IPS DF 4.7 (cell line): Measurements from ENCODE around the gene PKP1.

ENCODE experiments used
- DNase-seq: peaks from one replicate; pipeline ENCODE4 v3.0.0-alpha.2; 2013; ENCODE audit warnings: low spot score; ENCODE audit errors: extremely low read depth

Gene PKP1

GRCh38 chr1:201348211-201348566 lies 64.9 kb downstream of the PKP1 start:
- peak; percentile 78 for DNase-seq

GRCh38 chr1:201349092-201349491 lies 65.8 kb downstream of the PKP1 start:
- no peak for DNase-seq

GRCh38 chr1:201350361-201350725 lies 67.0 kb downstream of the PKP1 start:
- no peak for DNase-seq

- DNase-seq: no peak
Measured at GRCh38 chr1:201350884-201351283, 67.6 kb downstream of the PKP1 start.

GRCh38 chr1:201351617-201352016 lies 68.3 kb downstream of the PKP1 start:
- no peak for DNase-seq

GRCh38 chr1:201353186-201353940 lies 70.1 kb downstream of the PKP1 start:
- DNase-seq: no peak

- no peak for DNase-seq
Measured at GRCh38 chr1:201354151-201354900, 71.0 kb downstream of the PKP1 start.

GRCh38 chr1:201354901-201355295 lies 71.6 kb downstream of the PKP1 start:
- DNase-seq: no peak

- DNase-seq: no peak
Measured at GRCh38 chr1:201355471-201355870, 72.2 kb downstream of the PKP1 start.

- DNase-seq: no peak
Measured at GRCh38 chr1:201356236-201356635, 72.9 kb downstream of the PKP1 start.

GRCh38 chr1:201356701-201357100 lies 73.4 kb downstream of the PKP1 start:
- DNase-seq: no peak

GRCh38 chr1:201357211-201357610 lies 73.9 kb downstream of the PKP1 start:
- DNase-seq: no peak

GRCh38 chr1:201357636-201358348 lies 74.5 kb downstream of the PKP1 start:
- no peak for DNase-seq

GRCh38 chr1:201358596-201358995 lies 75.3 kb downstream of the PKP1 start:
- no peak for DNase-seq

- no peak for DNase-seq
Measured at GRCh38 chr1:201359031-201359872, 75.9 kb downstream of the PKP1 start.

GRCh38 chr1:201359873-201360210 lies 76.5 kb downstream of the PKP1 start:
- DNase-seq: no peak

- no peak for DNase-seq
Measured at GRCh38 chr1:201360486-201360885, 77.2 kb downstream of the PKP1 start.

- DNase-seq: no peak
Measured at GRCh38 chr1:201360901-201361651, 77.8 kb downstream of the PKP1 start.

GRCh38 chr1:201361652-201362504 lies 78.6 kb downstream of the PKP1 start:
- peak; percentile 66 for DNase-seq

GRCh38 chr1:201362906-201363305 lies 79.6 kb downstream of the PKP1 start:
- no peak for DNase-seq
